HepG2 (cell line): ENCODE measurements around the gene TNRC18. TPM values are rescaled to one million over a fixed set of nuclear protein-coding genes. Genes with fewer than 3 reads are reported as not detected.

Source experiments
- ATAC-seq: fragments of 200-7000 bp; cut with Tn5 transposase; 3 replicates; pipeline ENCODE4 v1.9.1; 2020; ENCODE audit warnings: mild to moderate bottlenecking, moderate library complexity
- BruUV-seq: library from RNA; stranded (reverse); fragments of 400-500 nt; replicated peaks from 2 replicates; lab custom pipeline; 2021; lab: Mats Ljungman, UMichigan
- CTCF ChIA-PET: fragments of 300-600 bp; formaldehyde crosslinking; extraction: SDS; loops from one replicate; lab custom pipeline; 2021; ENCODE audit warnings: low total read pairs, inconsistent platforms, low intra/inter-chr PET ratio; lab: Yijun Ruan, JAX
- POLR2A ChIA-PET: fragments of 350-600 bp; sonication (Branson Sonifier 250); formaldehyde crosslinking; loops from one replicate; lab custom pipeline; 2020; ENCODE audit warnings: antibody characterized with exemption, inconsistent platforms; lab: Yijun Ruan, JAX
- DNase-seq: peaks from one replicate; pipeline ENCODE4 v3.0.0-alpha.2; 2015; ENCODE audit warnings: low spot score
- FAIRE-seq: peaks from 3 replicates; lab custom pipeline; 2011; peaks lifted over from hg19 to GRCh38; lab: Jason Lieb, UNC
- H2AFZ ChIP-seq: one replicate; pipeline ENCODE4 v1.6.1; 2011; ENCODE audit warnings: low read length, inconsistent platforms
- H3K27ac ChIP-seq: fragments of 300-600 bp; 3 replicates; pipeline ENCODE4 v1.8.0; 2011; ENCODE audit warnings: mixed run types, mild to moderate bottlenecking, mixed read lengths, low read length, inconsistent platforms; ENCODE audit not compliant: insufficient read depth; ENCODE audit errors: extremely low read length
- H3K27me3 ChIP-seq, 2 experiments: fragments of 200-600 bp in 1 of 2; 2 replicates in 1 of 2; 3 replicates in 1 of 2; pipeline versions ENCODE4 v1.6.0 to v1.8.0; 2011; ENCODE audit warnings: low read length in 2 of 2, mild to moderate bottlenecking in 2 of 2, moderate library complexity in 2 of 2, inconsistent platforms in 1 of 2; ENCODE audit not compliant: insufficient read depth in 2 of 2, control insufficient read depth in 1 of 2
- H3K36me3 ChIP-seq, 2 experiments: fragments of 200-600 bp in 1 of 2; replicated peaks in 1 of 2; 2 replicates in 1 of 2; 3 replicates in 1 of 2; pipeline versions ENCODE4 v1.5.1 to v1.8.0; 2011; ENCODE audit warnings: low read length in 2 of 2, inconsistent platforms in 1 of 2; ENCODE audit not compliant: insufficient read depth in 2 of 2, control insufficient read depth in 1 of 2
- H3K4me1 ChIP-seq: 2 replicates; pipeline ENCODE4 v1.5.1; 2012; ENCODE audit warnings: low read length, inconsistent platforms; ENCODE audit not compliant: insufficient read depth
- H3K4me2 ChIP-seq: 2 replicates; pipeline ENCODE4 v1.6.0; 2011; ENCODE audit warnings: low read depth, low read length, inconsistent platforms
- H3K4me3 ChIP-seq, 3 experiments: fragments of 200-600 bp in 1 of 3; sonication (generic), shearing (Covaris generic) in 1 of 3; replicated peaks in 1 of 3; 2 replicates each; pipeline ENCODE4 v1.5.1; 2011 to 2016; ENCODE audit warnings: low read length in 3 of 3, inconsistent platforms in 2 of 3, low read depth in 2 of 3, mild to moderate bottlenecking in 2 of 3, control low read depth in 1 of 3, mixed read lengths in 1 of 3; ENCODE audit not compliant: insufficient read depth in 1 of 3
- H3K79me2 ChIP-seq: one replicate; pipeline ENCODE4 v1.6.1; 2011; ENCODE audit warnings: low read length, inconsistent platforms; ENCODE audit not compliant: insufficient read depth
- H3K9ac ChIP-seq: 2 replicates; pipeline ENCODE4 v1.6.0; 2011; ENCODE audit warnings: mild to moderate bottlenecking, low read depth, low read length, inconsistent platforms; ENCODE audit not compliant: insufficient read depth
- H3K9me3 ChIP-seq: 2 replicates; pipeline ENCODE4 v1.5.1; 2012; ENCODE audit warnings: mild to moderate bottlenecking, low read length
- H4K20me1 ChIP-seq: 2 replicates; pipeline ENCODE4 v1.6.0; 2011; ENCODE audit warnings: inconsistent platforms, mild to moderate bottlenecking, low read length, moderate library complexity; ENCODE audit not compliant: insufficient read depth
- AFF4 ChIP-seq: sonication (generic); formaldehyde crosslinking; IDR thresholded peaks from 2 replicates; pipeline ENCODE4 v1.4.0; 2020; ENCODE audit warnings: missing genetic modification reagents
- HNRNPK ChIP-seq: fragments of 200-400 bp; formaldehyde crosslinking; IDR thresholded peaks from 2 replicates; pipeline ENCODE4 v1.6.1; 2018; ENCODE audit warnings: low read length, low read depth, moderate library complexity, mild to moderate bottlenecking; ENCODE audit not compliant: poor library complexity, severe bottlenecking
- KAT2B ChIP-seq: fragments of 150-350 bp; IDR thresholded peaks from 2 replicates; pipeline ENCODE4 v1.6.1; 2014; ENCODE audit warnings: low read depth, low read length, borderline replicate concordance
- RFXAP ChIP-seq: sonication (generic); formaldehyde crosslinking; IDR thresholded peaks from 2 replicates; pipeline ENCODE4 v1.4.0; 2020; ENCODE audit warnings: missing genetic modification reagents, borderline replicate concordance
- STAT5B ChIP-seq: sonication (generic); formaldehyde crosslinking; IDR thresholded peaks from 2 replicates; pipeline ENCODE4 v1.4.0; 2020; ENCODE audit warnings: missing genetic modification reagents
- TRAFD1 ChIP-seq: sonication (generic); formaldehyde crosslinking; IDR thresholded peaks from 2 replicates; pipeline ENCODE4 v1.5.1; 2020; ENCODE audit warnings: missing genetic modification reagents, mild to moderate bottlenecking, borderline replicate concordance
- XRCC5 ChIP-seq: fragments of 200-400 bp; formaldehyde crosslinking; optimal IDR thresholded peaks from 2 replicates; pipeline ENCODE3; 2017; ENCODE audit warnings: mild to moderate bottlenecking, low read length
- ZFP90 ChIP-seq: sonication (generic); formaldehyde crosslinking; IDR thresholded peaks from 2 replicates; pipeline ENCODE4 v1.8.0; 2022; ENCODE audit warnings: missing genetic modification reagents, mild to moderate bottlenecking, inconsistent platforms, borderline replicate concordance
- ZNF124 ChIP-seq: sonication (generic); formaldehyde crosslinking; IDR thresholded peaks from 2 replicates; pipeline ENCODE4 v1.4.0; 2020; ENCODE audit warnings: missing genetic modification reagents
- ZNF33A ChIP-seq: sonication (generic); formaldehyde crosslinking; IDR thresholded peaks from 2 replicates; pipeline ENCODE4 v1.5.1; 2020; ENCODE audit warnings: missing genetic modification reagents, mild to moderate bottlenecking, moderate library complexity, borderline replicate concordance
- WGBS: methylation state at CpG from one replicate; pipeline ENCODE4 v1.1.6; 2017; ENCODE audit warnings: low lambda C conversion rate; 5-methylcytosine and 5-hydroxymethylcytosine counted together
- in situ Hi-C: cut with HindIII; loops from 2 replicates; pipeline ENCODE4 v1.10.0; 2017; ENCODE audit warnings: low pct_unique_long_range_greater_than_20kb; ENCODE audit not compliant: extremely low pct_ligation_motif_present
- intact Hi-C: fragments of 100-400 bp; cut with micrococcal nuclease; formaldehyde crosslinking; loops from one replicate; pipeline ENCODE4 v1.10.0; 2022; ENCODE audit not compliant: unreplicated experiment
- polyA plus RNA-seq, 8 experiments: library from polyadenylated mRNA; depleted of rRNA in 3 of 8; stranded (reverse) in 7 of 8; unstranded in 1 of 8; fragments of >200 nt; fragmentation: Illumina TruSeq in 4 of 8; extraction: Trizol in 4 of 8; gene quantifications; 2 replicates each; pipeline versions ENCODE4 v1.2.1 to v1.2.3, GENCODE V29; 2011 to 2016; ENCODE audit warnings: low read depth in 4 of 8, missing spikeins in 1 of 8, mixed read lengths in 1 of 8; ENCODE audit not compliant: insufficient read depth in 1 of 8
- total RNA-seq, 5 experiments: library from RNA; depleted of rRNA; stranded (reverse); fragments of >200 nt; fragmentation: Illumina TruSeq; extraction: Trizol; gene quantifications; 2 replicates each; pipeline ENCODE4 v1.2.3, GENCODE V29; 2016; ENCODE audit warnings: low read depth in 1 of 5
- TF ChIP-seq, protein P1 (sequence below): sonication (generic); formaldehyde crosslinking; IDR thresholded peaks from 2 replicates; pipeline ENCODE4 v1.4.0; 2020; ENCODE audit warnings: mild to moderate bottlenecking, missing genetic modification reagents, borderline replicate concordance
- TF ChIP-seq, protein P2 (sequence below): sonication (generic); formaldehyde crosslinking; IDR thresholded peaks from 2 replicates; pipeline ENCODE4 v1.5.1; 2020; ENCODE audit warnings: missing genetic modification reagents, mild to moderate bottlenecking, borderline replicate concordance
- TF ChIP-seq, protein P3 (sequence below): sonication (generic); formaldehyde crosslinking; IDR thresholded peaks from 2 replicates; pipeline ENCODE4 v1.4.0; 2020; ENCODE audit warnings: missing genetic modification reagents

TNRC18 gene
- total and polyA plus RNA-seq, 2 of the 13 experiments (the other 11 are each of a cell fraction or from before 2014, with no cell fraction given) = 11.7 to 17.4 TPM

- TF ChIP-seq, protein P1, sequence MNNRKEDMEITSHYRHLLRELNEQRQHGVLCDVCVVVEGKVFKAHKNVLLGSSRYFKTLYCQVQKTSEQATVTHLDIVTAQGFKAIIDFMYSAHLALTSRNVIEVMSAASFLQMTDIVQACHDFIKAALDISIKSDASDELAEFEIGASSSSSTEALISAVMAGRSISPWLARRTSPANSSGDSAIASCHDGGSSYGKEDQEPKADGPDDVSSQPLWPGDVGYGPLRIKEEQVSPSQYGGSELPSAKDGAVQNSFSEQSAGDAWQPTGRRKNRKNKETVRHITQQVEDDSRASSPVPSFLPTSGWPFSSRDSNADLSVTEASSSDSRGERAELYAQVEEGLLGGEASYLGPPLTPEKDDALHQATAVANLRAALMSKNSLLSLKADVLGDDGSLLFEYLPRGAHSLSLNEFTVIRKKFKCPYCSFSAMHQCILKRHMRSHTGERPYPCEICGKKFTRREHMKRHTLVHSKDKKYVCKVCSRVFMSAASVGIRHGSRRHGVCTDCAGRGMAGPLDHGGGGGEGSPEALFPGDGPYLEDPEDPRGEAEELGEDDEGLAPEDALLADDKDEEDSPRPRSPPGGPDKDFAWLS (CRISPR knock-in tag) = no peak
- no peak for TF ChIP-seq XRCC5
- TF ChIP-seq HNRNPK = no peak
- TF ChIP-seq ZFP90 = no peak
- no peak for TF ChIP-seq RFXAP (CRISPR knock-in tag)
- TF ChIP-seq KAT2B = no peak
These were observed 83.7 kb downstream of the TNRC18 start (continued) for GRCh38 chr7:5339955-5340354.

GRCh38 chr7:5337047-5337446 lies 86.6 kb downstream of the TNRC18 start:
- H3K9ac ChIP-seq = no peak overlapping the region
- no peaks in the 10 kb centered on the region for H3K4me1 ChIP-seq
- no peaks in the 10 kb centered on the region for H4K20me1 ChIP-seq
- H2AFZ ChIP-seq = no peak overlapping the region
- CTCF ChIA-PET = no interaction called here
- no peak overlapping the region for H3K27ac ChIP-seq
- DNase-seq (no peak), ATAC-seq (no peak), FAIRE-seq (no peak)
- H3K36me3 ChIP-seq = peaks cover 18 to 50% of the 10 kb centered on the region in 2 experiments
- in situ Hi-C loops = no loop called here
- H3K27me3 ChIP-seq = no peaks in the 10 kb centered on the region
- no peaks in the 10 kb centered on the region for H3K79me2 ChIP-seq
- intact Hi-C loops = no loop called here
- H3K4me2 ChIP-seq = no peak overlapping the region
- WGBS = 98% methylated on average over 11 of the region's 11 CpGs
- H3K9me3 ChIP-seq = no peaks in the 10 kb centered on the region
- no TSS peak for BruUV-seq
- no peak overlapping the region for H3K4me3 ChIP-seq
- POLR2A ChIA-PET = no interaction called here
- no peak for TF ChIP-seq ZNF33A (CRISPR knock-in tag)
- no peak for TF ChIP-seq AFF4 (CRISPR knock-in tag)
- TF ChIP-seq ZNF124 (CRISPR knock-in tag) = no peak
- TF ChIP-seq, protein P2, sequence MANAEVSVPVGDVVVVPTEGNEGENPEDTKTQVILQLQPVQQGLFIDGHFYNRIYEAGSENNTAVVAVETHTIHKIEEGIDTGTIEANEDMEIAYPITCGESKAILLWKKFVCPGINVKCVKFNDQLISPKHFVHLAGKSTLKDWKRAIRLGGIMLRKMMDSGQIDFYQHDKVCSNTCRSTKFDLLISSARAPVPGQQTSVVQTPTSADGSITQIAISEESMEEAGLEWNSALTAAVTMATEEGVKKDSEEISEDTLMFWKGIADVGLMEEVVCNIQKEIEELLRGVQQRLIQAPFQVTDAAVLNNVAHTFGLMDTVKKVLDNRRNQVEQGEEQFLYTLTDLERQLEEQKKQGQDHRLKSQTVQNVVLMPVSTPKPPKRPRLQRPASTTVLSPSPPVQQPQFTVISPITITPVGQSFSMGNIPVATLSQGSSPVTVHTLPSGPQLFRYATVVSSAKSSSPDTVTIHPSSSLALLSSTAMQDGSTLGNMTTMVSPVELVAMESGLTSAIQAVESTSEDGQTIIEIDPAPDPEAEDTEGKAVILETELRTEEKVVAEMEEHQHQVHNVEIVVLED = no peak
- no peak for TF ChIP-seq TRAFD1 (CRISPR knock-in tag)
- TF ChIP-seq STAT5B (CRISPR knock-in tag) = no peak
- TF ChIP-seq, protein P3, sequence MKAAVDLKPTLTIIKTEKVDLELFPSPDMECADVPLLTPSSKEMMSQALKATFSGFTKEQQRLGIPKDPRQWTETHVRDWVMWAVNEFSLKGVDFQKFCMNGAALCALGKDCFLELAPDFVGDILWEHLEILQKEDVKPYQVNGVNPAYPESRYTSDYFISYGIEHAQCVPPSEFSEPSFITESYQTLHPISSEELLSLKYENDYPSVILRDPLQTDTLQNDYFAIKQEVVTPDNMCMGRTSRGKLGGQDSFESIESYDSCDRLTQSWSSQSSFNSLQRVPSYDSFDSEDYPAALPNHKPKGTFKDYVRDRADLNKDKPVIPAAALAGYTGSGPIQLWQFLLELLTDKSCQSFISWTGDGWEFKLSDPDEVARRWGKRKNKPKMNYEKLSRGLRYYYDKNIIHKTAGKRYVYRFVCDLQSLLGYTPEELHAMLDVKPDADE (CRISPR knock-in tag) = no peak
